CD4-positive, alpha-beta T cell treated with Interleukin-6 at 100 ng/mL for 8 hours (primary cell): ENCODE results near the gene CCDC178.

Experiments
- DNase-seq: peaks from one replicate; pipeline ENCODE4 v3.0.0-alpha.2; 2020; ENCODE audit warnings: mixed read lengths, low spot score

CCDC178 gene

GRCh38 chr18:33116376-33116775, 324.1 kb downstream of the CCDC178 start:
- no peak for DNase-seq

GRCh38 chr18:33115917-33116316, 324.6 kb downstream of the CCDC178 start:
- DNase-seq = no peak

- no peak for DNase-seq
Observed at GRCh38 chr18:33115476-33115875, 325.0 kb downstream of the CCDC178 start.

GRCh38 chr18:33114749-33115148, 325.8 kb downstream of the CCDC178 start:
- no peak for DNase-seq

- no peak for DNase-seq
Observed at GRCh38 chr18:33113416-33113815, 327.1 kb downstream of the CCDC178 start.

- no peak for DNase-seq
Observed at GRCh38 chr18:33107511-33107910, 333.0 kb downstream of the CCDC178 start.

GRCh38 chr18:33101316-33101715, 339.2 kb downstream of the CCDC178 start:
- DNase-seq = no peak

- no peak for DNase-seq
Observed at GRCh38 chr18:33099626-33100025, 340.9 kb downstream of the CCDC178 start.

GRCh38 chr18:33097126-33097525, 343.4 kb downstream of the CCDC178 start:
- no peak for DNase-seq

GRCh38 chr18:33090461-33090860, 350.1 kb downstream of the CCDC178 start:
- no peak for DNase-seq

GRCh38 chr18:33076601-33077000, 363.9 kb downstream of the CCDC178 start:
- no peak for DNase-seq

GRCh38 chr18:33074125-33074524, 366.4 kb downstream of the CCDC178 start:
- DNase-seq = no peak

GRCh38 chr18:33062834-33063364, 377.6 kb downstream of the CCDC178 start:
- DNase-seq = no peak

GRCh38 chr18:33052886-33053285, 387.6 kb downstream of the CCDC178 start:
- no peak for DNase-seq

- DNase-seq = no peak
Observed at GRCh38 chr18:33051407-33051806, 389.1 kb downstream of the CCDC178 start.

GRCh38 chr18:33040213-33040612, 400.3 kb downstream of the CCDC178 start:
- no peak for DNase-seq

- no peak for DNase-seq
Observed at GRCh38 chr18:33034945-33035344, 405.6 kb downstream of the CCDC178 start.

GRCh38 chr18:33034212-33034611, 406.3 kb downstream of the CCDC178 start:
- DNase-seq = no peak

- DNase-seq = no peak
Observed at GRCh38 chr18:33022370-33022769, 418.2 kb downstream of the CCDC178 start.

- DNase-seq = no peak
Observed at GRCh38 chr18:33020877-33021276, 419.6 kb downstream of the CCDC178 start.

GRCh38 chr18:33014060-33014796, 426.3 kb downstream of the CCDC178 start:
- no peak for DNase-seq

- DNase-seq = no peak
Observed at GRCh38 chr18:33010149-33010548, 430.4 kb downstream of the CCDC178 start.

- no peak for DNase-seq
Observed at GRCh38 chr18:32998921-32999320, 441.6 kb downstream of the CCDC178 start.

GRCh38 chr18:32998285-32998684, 442.2 kb downstream of the CCDC178 start:
- no peak for DNase-seq
